Osteocyte (in vitro differentiated cells): Measurements from ENCODE around the gene HMCN2. TPM values are rescaled to one million over a fixed set of nuclear protein-coding genes. Genes with fewer than 3 reads are reported as not detected.

ENCODE experiments used
- DNase-seq: peaks from one replicate; pipeline ENCODE4 v3.0.0; 2021; ENCODE audit warnings: mixed read lengths; ENCODE audit not compliant: unreplicated experiment; ENCODE audit errors: extremely low spot score
- H3K27ac Mint-ChIP-seq: one replicate; pipeline ENCODE4 v1.8.0; 2021; ENCODE audit warnings: mild to moderate bottlenecking, mixed read lengths; ENCODE audit not compliant: unreplicated experiment
- H3K27me3 Mint-ChIP-seq: one replicate; pipeline ENCODE4 v1.8.0; 2021; ENCODE audit warnings: mixed read lengths; ENCODE audit not compliant: unreplicated experiment
- H3K36me3 Mint-ChIP-seq: one replicate; pipeline ENCODE4 v1.8.0; 2021; ENCODE audit warnings: mixed read lengths; ENCODE audit not compliant: unreplicated experiment
- H3K4me1 Mint-ChIP-seq: one replicate; pipeline ENCODE4 v1.8.0; 2021; ENCODE audit warnings: mixed read lengths; ENCODE audit not compliant: unreplicated experiment
- H3K4me3 Mint-ChIP-seq: one replicate; pipeline ENCODE4 v1.8.0; 2021; ENCODE audit warnings: mild to moderate bottlenecking, moderate library complexity, mixed read lengths; ENCODE audit not compliant: unreplicated experiment
- H3K9me3 Mint-ChIP-seq: one replicate; pipeline ENCODE4 v1.8.0; 2021; ENCODE audit warnings: mixed read lengths; ENCODE audit not compliant: unreplicated experiment
- CTCF ChIP-seq: fragments of 200-600 bp; sonication (generic); IDR thresholded peaks from 2 replicates; pipeline ENCODE4 v1.5.0; 2021; ENCODE audit warnings: antibody characterized with exemption, mild to moderate bottlenecking, moderate library complexity
- total RNA-seq: library from RNA; stranded (reverse); gene quantifications from 2 replicates; pipeline ENCODE4 v1.2.1, GENCODE V29; 2021

HMCN2 gene
- total RNA-seq, 1 donor from 2014 or later, result 0.05 TPM

DNA sequence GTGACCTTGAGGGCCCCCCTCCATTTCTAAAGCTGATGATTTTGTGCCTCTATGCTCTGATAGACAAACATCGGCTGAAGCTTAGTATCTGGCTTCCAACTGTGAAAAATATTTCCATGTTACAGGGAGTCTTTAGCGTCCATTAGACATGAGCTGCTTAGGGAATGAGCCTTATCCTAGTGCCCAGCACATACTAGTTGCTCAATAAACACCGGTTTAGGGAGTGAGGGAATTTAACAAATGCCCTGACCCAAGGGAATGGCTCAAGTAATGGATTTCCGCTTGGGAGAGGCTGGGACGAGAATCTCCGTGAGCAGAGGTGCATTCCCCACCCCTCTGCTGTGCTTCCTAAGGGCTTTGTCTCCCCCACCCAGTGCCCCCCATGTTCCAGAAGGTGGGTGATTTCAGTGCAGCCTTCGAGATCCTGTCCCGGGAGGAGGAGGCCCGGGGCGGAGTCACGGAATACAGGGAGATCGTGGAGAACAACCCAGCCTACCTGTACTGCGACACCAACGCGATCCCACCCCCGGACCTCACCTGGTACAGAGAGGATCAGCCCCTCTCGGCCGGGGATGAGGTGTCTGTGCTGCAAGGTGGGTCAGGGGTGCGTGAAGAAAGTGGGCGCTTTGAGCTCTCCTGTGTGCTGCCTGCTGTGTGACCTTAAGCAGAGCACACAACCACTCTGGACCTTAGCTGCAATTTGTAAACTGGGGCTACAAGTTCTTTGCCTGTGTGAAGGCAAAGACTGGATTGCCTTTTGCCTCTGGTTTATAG, 113.5 kb downstream of the HMCN2 start:
- H3K4me3 Mint-ChIP-seq, result no peak overlapping the region
- no peaks in the 10 kb centered on the region for H3K4me1 Mint-ChIP-seq
- no peak for TF ChIP-seq CTCF
- peaks cover 10% of the 10 kb centered on the region for H3K27me3 Mint-ChIP-seq
- no peak for DNase-seq
- H3K27ac Mint-ChIP-seq, result no peak overlapping the region
- no peaks in the 10 kb centered on the region for H3K9me3 Mint-ChIP-seq
- H3K36me3 Mint-ChIP-seq, result no peaks in the 10 kb centered on the region

DNA sequence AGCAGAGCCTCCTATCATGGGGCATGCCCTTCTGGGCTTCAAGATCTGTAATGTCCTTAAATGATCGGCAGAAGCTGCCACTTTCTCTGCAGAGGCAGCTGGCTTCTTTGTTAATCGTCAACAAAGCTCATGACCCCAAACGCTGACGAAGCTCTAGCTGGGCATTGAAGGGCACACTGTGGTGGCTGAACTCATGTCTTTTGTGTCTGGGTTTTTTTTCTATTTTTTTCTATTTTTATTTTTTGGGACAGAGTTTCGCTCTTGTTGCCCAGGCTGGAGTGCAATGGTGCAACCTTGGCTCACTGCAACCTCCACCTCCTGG, 114.0 kb downstream of the HMCN2 start:
- H3K4me3 Mint-ChIP-seq, result no peak overlapping the region
- H3K36me3 Mint-ChIP-seq, result no peaks in the 10 kb centered on the region
- no peak overlapping the region for H3K27ac Mint-ChIP-seq
- no peaks in the 10 kb centered on the region for H3K4me1 Mint-ChIP-seq
- peaks cover 15% of the 10 kb centered on the region for H3K27me3 Mint-ChIP-seq
- no peak for TF ChIP-seq CTCF
- H3K9me3 Mint-ChIP-seq, result no peaks in the 10 kb centered on the region
- DNase-seq, result no peak

DNA sequence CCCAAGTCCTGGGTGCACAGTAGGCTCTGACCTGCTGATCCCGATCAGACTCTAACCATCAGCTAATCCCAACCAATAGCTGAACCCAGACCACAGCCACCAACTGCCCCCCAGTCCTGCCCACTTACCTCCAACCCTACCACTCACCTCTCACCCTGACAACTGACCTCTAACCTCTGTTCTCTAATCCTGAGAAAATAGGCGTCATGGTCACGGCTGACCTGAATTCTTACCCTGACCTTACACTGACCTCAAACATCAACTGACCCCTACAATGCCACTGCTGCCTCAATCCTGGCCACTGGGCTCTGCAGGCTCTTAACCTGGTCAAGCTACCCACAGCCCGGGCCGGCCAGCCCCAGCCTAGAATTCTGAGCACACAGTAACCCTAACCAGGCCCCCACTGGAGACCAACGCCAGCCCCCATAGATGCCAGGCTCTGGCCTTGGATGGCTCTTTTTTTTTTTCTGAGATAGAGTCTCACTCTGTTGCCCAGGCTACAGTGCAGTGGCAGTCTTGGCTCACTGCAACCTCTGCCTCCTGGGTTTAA, 115.4 kb downstream of the HMCN2 start:
- Mint-ChIP-seq H3K4me1 (no peaks in the 10 kb centered on the region), H3K9me3 (no peaks in the 10 kb centered on the region), H3K27me3 (peaks cover 11% of the 10 kb centered on the region), H3K4me3 (no peak overlapping the region), H3K27ac (no peak overlapping the region), H3K36me3 (no peaks in the 10 kb centered on the region)
- TF ChIP-seq CTCF, result no peak
- no peak for DNase-seq

DNA sequence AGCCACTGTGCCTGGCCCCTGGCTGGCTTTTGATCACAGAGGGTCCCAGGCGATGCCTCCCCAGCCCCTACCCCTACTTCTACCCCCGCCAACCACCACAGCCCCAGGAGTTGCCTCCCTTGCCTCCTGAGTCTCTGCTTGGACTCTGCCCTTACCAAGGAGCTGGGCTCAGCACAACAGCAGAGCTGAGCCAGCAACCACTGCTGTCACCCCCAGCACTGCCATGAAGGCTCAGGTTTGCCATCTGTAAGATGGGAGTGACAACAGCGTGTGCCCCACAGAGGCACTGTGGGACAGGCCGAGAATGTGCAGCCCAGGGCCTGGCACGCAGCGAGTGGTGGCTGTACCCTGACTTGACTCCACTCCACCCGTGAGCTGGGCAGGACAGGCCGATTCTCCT, 116.1 kb downstream of the HMCN2 start:
- Mint-ChIP-seq H3K4me3 (no peak overlapping the region), H3K27ac (no peak overlapping the region), H3K36me3 (no peaks in the 10 kb centered on the region), H3K9me3 (no peaks in the 10 kb centered on the region), H3K27me3 (peaks cover 16% of the 10 kb centered on the region), H3K4me1 (no peaks in the 10 kb centered on the region)
- no peak for TF ChIP-seq CTCF
- DNase-seq, result no peak

DNA sequence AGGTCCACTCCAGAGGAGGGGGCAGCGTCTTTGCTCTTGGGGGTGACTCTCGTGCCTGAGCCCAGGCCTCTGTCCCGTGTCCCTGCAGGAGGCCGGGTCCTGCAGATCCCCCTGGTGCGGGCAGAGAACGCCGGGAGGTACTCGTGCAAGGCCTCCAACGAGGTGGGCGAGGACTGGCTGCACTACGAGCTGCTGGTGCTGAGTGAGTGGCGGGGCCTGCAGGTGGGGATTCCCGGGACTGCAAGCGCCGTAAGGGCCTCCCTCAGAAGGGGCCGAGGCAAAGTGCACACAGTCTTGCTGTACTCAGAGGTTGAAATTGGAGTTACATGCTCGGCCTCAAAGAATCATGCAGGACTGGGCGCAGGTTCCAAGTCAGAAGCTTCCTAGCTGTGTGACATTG, 116.5 kb downstream of the HMCN2 start:
- H3K36me3 Mint-ChIP-seq, result no peaks in the 10 kb centered on the region
- H3K27ac Mint-ChIP-seq, result no peak overlapping the region
- H3K9me3 Mint-ChIP-seq, result no peaks in the 10 kb centered on the region
- H3K4me3 Mint-ChIP-seq, result no peak overlapping the region
- no peaks in the 10 kb centered on the region for H3K4me1 Mint-ChIP-seq
- TF ChIP-seq CTCF, result no peak
- no peak for DNase-seq
- H3K27me3 Mint-ChIP-seq, result peaks cover 19% of the 10 kb centered on the region
